K562 (cell line): ENCODE results near the gene GABARAP. TPM values are rescaled to one million over a fixed set of nuclear protein-coding genes. Genes with fewer than 3 reads are reported as not detected.

Experiments
- ATAC-seq: fragments of 200-7000 bp; cut with Tn5 transposase; 3 replicates; pipeline ENCODE4 v1.9.1; 2020; ENCODE audit warnings: moderate library complexity
- BruUV-seq: library from RNA; stranded (reverse); fragments of 400-500 nt; replicated peaks from 2 replicates; lab custom pipeline; 2021; lab: Mats Ljungman, UMichigan
- CTCF ChIA-PET: fragments of 300-600 bp; formaldehyde crosslinking; extraction: SDS; loops from one replicate; lab custom pipeline; 2021; ENCODE audit warnings: low intra/inter-chr PET ratio; lab: Yijun Ruan, JAX
- POLR2A ChIA-PET: fragments of 300-600, 350-650 bp; sonication (Branson Sonifier 250); formaldehyde crosslinking; extraction: SDS; loops from one replicate; lab custom pipeline; 2021; ENCODE audit warnings: antibody characterized with exemption, inconsistent platforms; lab: Yijun Ruan, JAX
- DNase-seq, 4 experiments: peaks; one replicate each; pipeline versions ENCODE4 v3.0.0 to v3.0.0-alpha.2; 2011 to 2018; ENCODE audit warnings: low spot score in 3 of 4, mixed read lengths in 3 of 4; ENCODE audit errors: extremely low read depth in 1 of 4
- FAIRE-seq: peaks from 2 replicates; lab custom pipeline; 2011; peaks lifted over from hg19 to GRCh38; lab: Jason Lieb, UNC
- H2AFZ ChIP-seq: 2 replicates; pipeline ENCODE4 v1.6.0; 2011; ENCODE audit warnings: low read depth, low read length, control low read depth, inconsistent platforms
- H3K27ac ChIP-seq: fragments of 200-600 bp; 3 replicates; pipeline ENCODE4 v1.8.0; 2011; ENCODE audit warnings: low read depth, mild to moderate bottlenecking, control low read depth, inconsistent platforms, low read length, moderate library complexity, mixed read lengths; ENCODE audit errors: extremely low read depth
- H3K27me3 ChIP-seq, 2 experiments: fragments of 300-600 bp in 1 of 2; 2 replicates in 1 of 2; 3 replicates in 1 of 2; pipeline versions ENCODE4 v1.6.0 to v1.8.0; 2011; ENCODE audit warnings: inconsistent platforms in 2 of 2, low read length in 2 of 2, mild to moderate bottlenecking in 1 of 2, mixed read lengths in 1 of 2, moderate library complexity in 1 of 2; ENCODE audit not compliant: control insufficient read depth in 2 of 2, insufficient read depth in 2 of 2
- H3K36me3 ChIP-seq: fragments of 300-600 bp; 3 replicates; pipeline ENCODE4 v1.8.0; 2011; ENCODE audit warnings: mild to moderate bottlenecking, low read length, inconsistent platforms; ENCODE audit not compliant: control insufficient read depth, insufficient read depth
- H3K4me1 ChIP-seq, 2 experiments: fragments of 200-600 bp in 1 of 2; replicated peaks in 1 of 2; 2 replicates in 1 of 2; 3 replicates in 1 of 2; pipeline versions ENCODE4 v1.5.1 to v1.8.0; 2011; ENCODE audit warnings: inconsistent platforms in 2 of 2, low read length in 2 of 2, mild to moderate bottlenecking in 1 of 2, mixed read lengths in 1 of 2, moderate library complexity in 1 of 2; ENCODE audit not compliant: control insufficient read depth in 2 of 2, insufficient read depth in 2 of 2
- H3K4me2 ChIP-seq: 2 replicates; pipeline ENCODE4 v1.6.1; 2011; ENCODE audit warnings: low read length, control low read depth, inconsistent platforms, mixed read lengths; ENCODE audit not compliant: insufficient read depth
- H3K4me3 ChIP-seq: fragments of 200-600 bp; sonication (generic), shearing (Covaris generic); 2 replicates; pipeline ENCODE4 v1.5.1; 2016; ENCODE audit warnings: control low read depth, inconsistent platforms
- H3K79me2 ChIP-seq: fragments of 200-600 bp; 3 replicates; pipeline ENCODE4 v1.8.0; 2011; ENCODE audit warnings: low read length, inconsistent platforms; ENCODE audit not compliant: control insufficient read depth, insufficient read depth
- H3K9ac ChIP-seq, 2 experiments: 2 replicates each; pipeline versions ENCODE4 v1.6.0 to v1.6.1; 2011; ENCODE audit warnings: low read depth in 2 of 2, low read length in 2 of 2, control low read depth in 1 of 2, inconsistent platforms in 1 of 2, mild to moderate bottlenecking in 1 of 2, mixed read lengths in 1 of 2; ENCODE audit not compliant: insufficient read depth in 1 of 2
- H3K9me1 ChIP-seq: one replicate; pipeline ENCODE4 v1.6.0; 2011; ENCODE audit warnings: inconsistent platforms, mild to moderate bottlenecking, low read length, moderate library complexity; ENCODE audit not compliant: control insufficient read depth, insufficient read depth
- H3K9me3 ChIP-seq: replicated peaks from 2 replicates; pipeline ENCODE4 v1.5.1; 2011; ENCODE audit warnings: low read depth, low read length, inconsistent platforms; ENCODE audit not compliant: control insufficient read depth, insufficient read depth
- H4K20me1 ChIP-seq: replicated peaks from 2 replicates; pipeline ENCODE4 v1.6.1; 2011; ENCODE audit warnings: low read length, inconsistent platforms, mixed read lengths; ENCODE audit not compliant: control insufficient read depth, insufficient read depth
- EP400 ChIP-seq: fragments of 450-650 bp; IDR thresholded peaks from 2 replicates; pipeline ENCODE4 v1.6.1; 2017; ENCODE audit warnings: antibody characterized with exemption, mild to moderate bottlenecking, moderate library complexity
- NEUROD1 ChIP-seq: fragments of 150-350 bp; IDR thresholded peaks from 2 replicates; pipeline ENCODE4 v1.6.1; 2014; ENCODE audit warnings: borderline replicate concordance, low read length, low read depth; ENCODE audit not compliant: partially characterized antibody
- SETDB1 ChIP-seq: IDR thresholded peaks from one replicate; pipeline ENCODE4 v1.6.1; 2012; ENCODE audit warnings: low read length, control low read depth, inconsistent platforms
- TAF1 ChIP-seq: IDR thresholded peaks from 2 replicates; pipeline ENCODE4 v1.6.1; 2011; ENCODE audit warnings: mild to moderate bottlenecking, low read length, moderate library complexity; ENCODE audit not compliant: insufficient read depth, control insufficient read depth, severe bottlenecking; ENCODE audit errors: extremely low read depth
- TCF7L2 ChIP-seq: fragments of 150-350 bp; IDR thresholded peaks from 2 replicates; pipeline ENCODE4 v1.6.1; 2016; ENCODE audit warnings: low read depth, mild to moderate bottlenecking, low read length, moderate library complexity
- ZBTB8A ChIP-seq: fragments of 450-650 bp; IDR thresholded peaks from 2 replicates; pipeline ENCODE4 v1.6.1; 2018; ENCODE audit warnings: mild to moderate bottlenecking, moderate library complexity; ENCODE audit not compliant: partially characterized antibody
- ZFP30 ChIP-seq: fragments of 250-450 bp; sonication (Bioruptor Pico); IDR thresholded peaks from 2 replicates; pipeline ENCODE4 v1.8.0; 2022; ENCODE audit warnings: moderate library complexity, mild to moderate bottlenecking, inconsistent platforms, borderline replicate concordance
- ZFX ChIP-seq: sonication (generic); formaldehyde crosslinking; IDR thresholded peaks from 2 replicates; pipeline ENCODE4 v1.8.0; 2022; ENCODE audit warnings: mild to moderate bottlenecking, missing genetic modification reagents, moderate library complexity
- ZNF274 ChIP-seq: IDR thresholded peaks from 2 replicates; pipeline ENCODE4 v1.6.1; 2011; ENCODE audit warnings: low read depth, mild to moderate bottlenecking, low read length, moderate library complexity, borderline replicate concordance
- ZNF511 ChIP-seq: sonication (generic); formaldehyde crosslinking; IDR thresholded peaks from 2 replicates; pipeline ENCODE4 v1.8.0; 2022; ENCODE audit warnings: mild to moderate bottlenecking, missing genetic modification reagents
- ZNF551 ChIP-seq: fragments of 250-450 bp; sonication (Bioruptor Pico); IDR thresholded peaks from 2 replicates; pipeline ENCODE4 v1.5.0; 2021; ENCODE audit warnings: mild to moderate bottlenecking, moderate library complexity
- WGBS: fragments of 100-300 bp; shearing (Covaris generic); methylation state at CpG from one replicate; pipeline ENCODE4 v1.1.6; 2016; ENCODE audit warnings: low coverage, mixed read lengths; ENCODE audit not compliant: insufficient coverage; ENCODE audit errors: missing lambda C conversion rate; 5-methylcytosine and 5-hydroxymethylcytosine counted together
- in situ Hi-C: fragments of 300-500 bp; cut with MboI; formaldehyde crosslinking; loops from 4 replicates; pipeline ENCODE4 v1.15.0; 2018; ENCODE audit warnings: inconsistent platforms, mixed read lengths
- intact Hi-C: fragments of 100-400 bp; cut with micrococcal nuclease; formaldehyde crosslinking; loops from 2 replicates; pipeline ENCODE4 v1.14.2; 2022
- polyA plus RNA-seq, 8 experiments: library from polyadenylated mRNA; depleted of rRNA in 4 of 8; stranded (reverse) in 5 of 8; unstranded in 3 of 8; fragments of >200 nt; fragmentation: Nextera tagmentation in 2 of 8; fragmentation: Illumina TruSeq in 1 of 8; extraction: Ambion mirVana in 2 of 8; extraction: Trizol in 1 of 8; gene quantifications; 2 replicates each; pipeline versions ENCODE4 v1.2.1 to v1.2.3, GENCODE V29; 2011 to 2014; ENCODE audit warnings: inconsistent platforms in 1 of 8, missing spikeins in 1 of 8
- total RNA-seq, 7 experiments: library from RNA; depleted of rRNA in 6 of 7; stranded (reverse); fragments of >200 nt in 6 of 7; fragmentation: Illumina TruSeq in 2 of 7; extraction: Trizol in 2 of 7; gene quantifications; 2 replicates each; pipeline versions ENCODE4 v1.2.1 to v1.2.3, GENCODE V29; 2011 to 2021; ENCODE audit warnings: low replicate concordance in 1 of 7
- TF ChIP-seq, protein P1 (sequence below): fragments of 250-450 bp; sonication (Bioruptor Pico); IDR thresholded peaks from 2 replicates; pipeline ENCODE4 v1.4.0; 2020; ENCODE audit warnings: mild to moderate bottlenecking
- TF ChIP-seq, protein P2 (sequence below): fragments of 250-450 bp; sonication (Bioruptor Pico); IDR thresholded peaks from 2 replicates; pipeline ENCODE4 v1.4.0; 2020; ENCODE audit warnings: mild to moderate bottlenecking, moderate library complexity, borderline replicate concordance

GABARAP gene
- total and polyA plus RNA-seq, 9 of the 15 experiments (the other 6 are each of a cell fraction or from before 2014, with no cell fraction given), result 47.5 to 373 (median 152) TPM

GRCh38 chr17:7217113-7217987 is 24.9 kb downstream of the GABARAP start:
- ChIA-PET POLR2A (interaction anchor here (0.6 kb wide), 2 partner anchors 135 to 180 kb away, joined by 3 read pairs; no protein-coding TSS in a partner anchor), CTCF (no interaction called here)
- 6% methylated on average over 3 of the region's 32 CpGs for WGBS
- peak overlapping the region; percentile 73 for H3K4me2 ChIP-seq
- ATAC-seq, result no peak
- no peaks in the 10 kb centered on the region for H3K9me3 ChIP-seq
- H3K36me3 ChIP-seq, result peaks cover 19% of the 10 kb centered on the region; the same call in 2 of the 3 replicates
- no peaks in the 10 kb centered on the region for H3K27me3 ChIP-seq
- H3K79me2 ChIP-seq, result peaks cover 50% of the 10 kb centered on the region
- peak overlapping the region; percentile 94 for H2AFZ ChIP-seq
- H3K27ac ChIP-seq, result peak overlapping the region; percentile 90; the same call in 2 of the 3 replicates
- peaks cover 6% of the 10 kb centered on the region for H4K20me1 ChIP-seq
- peaks cover 6% of the 10 kb centered on the region for H3K9me1 ChIP-seq
- peak; percentile 45 to 77 (median 56) for DNase-seq
- peaks cover 40 to 60% of the 10 kb centered on the region in 2 experiments for H3K4me1 ChIP-seq
- intact Hi-C loops (no loop called here), in situ Hi-C loops (no loop called here)
- peak overlapping the region; percentile 30 to 99; a peak in 2 of 4 replicates for H3K9ac ChIP-seq
- peak overlapping the region; percentile 44 for H3K4me3 ChIP-seq
- no peak for FAIRE-seq
- BruUV-seq, result no TSS peak
- TF ChIP-seq ZNF551, result no peak
- TF ChIP-seq ZFP30 (CRISPR knock-in tag), result no peak
- peak; percentile 16 for TF ChIP-seq TAF1
- TF ChIP-seq ZNF511 (CRISPR knock-in tag), result no peak
- TF ChIP-seq ZBTB8A, result no peak
- no peak for TF ChIP-seq TCF7L2
- TF ChIP-seq EP400, result no peak
- 0 out of 2 replicates have a peak, but pooled peaks have one; percentile 7 for TF ChIP-seq ZFX
- TF ChIP-seq ZNF274, result no peak
- TF ChIP-seq, protein P1, sequence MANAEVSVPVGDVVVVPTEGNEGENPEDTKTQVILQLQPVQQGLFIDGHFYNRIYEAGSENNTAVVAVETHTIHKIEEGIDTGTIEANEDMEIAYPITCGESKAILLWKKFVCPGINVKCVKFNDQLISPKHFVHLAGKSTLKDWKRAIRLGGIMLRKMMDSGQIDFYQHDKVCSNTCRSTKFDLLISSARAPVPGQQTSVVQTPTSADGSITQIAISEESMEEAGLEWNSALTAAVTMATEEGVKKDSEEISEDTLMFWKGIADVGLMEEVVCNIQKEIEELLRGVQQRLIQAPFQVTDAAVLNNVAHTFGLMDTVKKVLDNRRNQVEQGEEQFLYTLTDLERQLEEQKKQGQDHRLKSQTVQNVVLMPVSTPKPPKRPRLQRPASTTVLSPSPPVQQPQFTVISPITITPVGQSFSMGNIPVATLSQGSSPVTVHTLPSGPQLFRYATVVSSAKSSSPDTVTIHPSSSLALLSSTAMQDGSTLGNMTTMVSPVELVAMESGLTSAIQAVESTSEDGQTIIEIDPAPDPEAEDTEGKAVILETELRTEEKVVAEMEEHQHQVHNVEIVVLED (CRISPR knock-in tag), result no peak
- TF ChIP-seq, protein P2, sequence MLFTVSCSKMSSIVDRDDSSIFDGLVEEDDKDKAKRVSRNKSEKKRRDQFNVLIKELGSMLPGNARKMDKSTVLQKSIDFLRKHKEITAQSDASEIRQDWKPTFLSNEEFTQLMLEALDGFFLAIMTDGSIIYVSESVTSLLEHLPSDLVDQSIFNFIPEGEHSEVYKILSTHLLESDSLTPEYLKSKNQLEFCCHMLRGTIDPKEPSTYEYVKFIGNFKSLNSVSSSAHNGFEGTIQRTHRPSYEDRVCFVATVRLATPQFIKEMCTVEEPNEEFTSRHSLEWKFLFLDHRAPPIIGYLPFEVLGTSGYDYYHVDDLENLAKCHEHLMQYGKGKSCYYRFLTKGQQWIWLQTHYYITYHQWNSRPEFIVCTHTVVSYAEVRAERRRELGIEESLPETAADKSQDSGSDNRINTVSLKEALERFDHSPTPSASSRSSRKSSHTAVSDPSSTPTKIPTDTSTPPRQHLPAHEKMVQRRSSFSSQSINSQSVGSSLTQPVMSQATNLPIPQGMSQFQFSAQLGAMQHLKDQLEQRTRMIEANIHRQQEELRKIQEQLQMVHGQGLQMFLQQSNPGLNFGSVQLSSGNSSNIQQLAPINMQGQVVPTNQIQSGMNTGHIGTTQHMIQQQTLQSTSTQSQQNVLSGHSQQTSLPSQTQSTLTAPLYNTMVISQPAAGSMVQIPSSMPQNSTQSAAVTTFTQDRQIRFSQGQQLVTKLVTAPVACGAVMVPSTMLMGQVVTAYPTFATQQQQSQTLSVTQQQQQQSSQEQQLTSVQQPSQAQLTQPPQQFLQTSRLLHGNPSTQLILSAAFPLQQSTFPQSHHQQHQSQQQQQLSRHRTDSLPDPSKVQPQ (CRISPR knock-in tag), result no peak
- no peak for TF ChIP-seq NEUROD1
- no peak for TF ChIP-seq SETDB1
